Endothelial cell of umbilical vein (primary cell): Measurements from ENCODE around the gene TOMM20L. TPM values are rescaled to one million over a fixed set of nuclear protein-coding genes. Genes with fewer than 3 reads are reported as not detected.

Experiments used
- polyA plus RNA-seq, 4 experiments: library from polyadenylated mRNA; depleted of rRNA in 3 of 4; stranded (reverse) in 3 of 4; unstranded in 1 of 4; fragments of >200 nt; gene quantifications; 2 replicates each; pipeline versions ENCODE4 v1.2.1 to v1.2.3, GENCODE V29; 2011 to 2012; ENCODE audit warnings: missing spikeins in 1 of 4
- small RNA-seq: library from RNA; depleted of rRNA; stranded (forward); fragments of <200 nt; gene quantifications from one replicate; pipeline ENCODE3, GENCODE V24; 2012; ENCODE audit warnings: low replicate concordance, low read depth; ENCODE audit not compliant: insufficient read depth, insufficient read length
- total RNA-seq: library from RNA; stranded (reverse); gene quantifications from 2 replicates; pipeline ENCODE4 v1.2.3, GENCODE V29; 2021

TOMM20L gene
- total and polyA plus RNA-seq, 2 donors (not counting 3 experiments of a cell fraction or from before 2014, with no cell fraction given): not detected

Small RNA genes within 50 kb of the gene (small RNA-seq; reads per million reads assigned to genes)
- gene RF00019: not detected

Other genes with a start within 250 kb of the TOMM20L start
- 2.3 and 3.0 TPM in 2 replicates for gene ARMH4, start 243.7 kb upstream of the TOMM20L start, total RNA-seq
- 1.1 TPM in 2 replicates for gene ARMH4, start 243.7 kb upstream of the TOMM20L start, polyA plus RNA-seq
- gene ACTR10, start 195.8 kb upstream of the TOMM20L start, total RNA-seq: 67.3 and 71.4 TPM in 2 replicates
- gene ACTR10, start 195.8 kb upstream of the TOMM20L start, polyA plus RNA-seq: 21.6 and 28.6 TPM in 2 replicates
- 228 and 240 TPM in 2 replicates for gene PSMA3, start 151.1 kb upstream of the TOMM20L start, total RNA-seq
- 274 and 297 TPM in 2 replicates for gene PSMA3, start 151.1 kb upstream of the TOMM20L start, polyA plus RNA-seq
- 20.0 and 21.5 TPM in 2 replicates for gene ARID4A, start 97.4 kb upstream of the TOMM20L start, total RNA-seq
- gene ARID4A, start 97.4 kb upstream of the TOMM20L start, polyA plus RNA-seq: 2.7 and 3.7 TPM in 2 replicates
- gene TIMM9, start 31.6 kb downstream of the TOMM20L start, total RNA-seq: 38.0 and 42.4 TPM in 2 replicates
- 15.4 and 20.2 TPM in 2 replicates for gene TIMM9, start 31.6 kb downstream of the TOMM20L start, polyA plus RNA-seq
- gene KIAA0586, start 31.8 kb downstream of the TOMM20L start, total RNA-seq: 25.9 and 29.2 TPM in 2 replicates
- gene KIAA0586, start 31.8 kb downstream of the TOMM20L start, polyA plus RNA-seq: 5.9 and 7.4 TPM in 2 replicates
- 0.27 and 0.37 TPM in 2 replicates for gene DACT1, start 242.0 kb downstream of the TOMM20L start, total RNA-seq
- gene DACT1, start 242.0 kb downstream of the TOMM20L start, polyA plus RNA-seq: 0.21 TPM in 2 replicates